HG03521 (cell line): ENCODE results near the gene RAPGEF1.

ENCODE experiments used
- ATAC-seq: cut with Tn5 transposase; IDR thresholded peaks from one replicate; pipeline ENCODE4 v1.9.1; 2021; ENCODE audit warnings: mild to moderate bottlenecking, moderate library complexity; ENCODE audit not compliant: unreplicated experiment

RAPGEF1 gene

GRCh38 chr9:131732061-131732526 is 7.8 kb downstream of the RAPGEF1 start:
- ATAC-seq, result no peak

- no peak for ATAC-seq
These were observed 8.2 kb downstream of the RAPGEF1 start for GRCh38 chr9:131731644-131732043.

GRCh38 chr9:131731237-131731636 is 8.6 kb downstream of the RAPGEF1 start:
- ATAC-seq, result no peak

- ATAC-seq, result no peak
These were observed 10.9 kb downstream of the RAPGEF1 start for GRCh38 chr9:131728961-131729360.

- no peak for ATAC-seq
These were observed 11.3 kb downstream of the RAPGEF1 start for GRCh38 chr9:131728546-131728910.

- ATAC-seq, result no peak
These were observed 11.9 kb downstream of the RAPGEF1 start for GRCh38 chr9:131727795-131728545.

- no peak for ATAC-seq
These were observed 12.6 kb downstream of the RAPGEF1 start for GRCh38 chr9:131727184-131727759.

GRCh38 chr9:131724683-131725082 is 15.2 kb downstream of the RAPGEF1 start:
- ATAC-seq, result no peak

- no peak for ATAC-seq
These were observed 16.2 kb downstream of the RAPGEF1 start for GRCh38 chr9:131723632-131724031.

- no peak for ATAC-seq
These were observed 17.6 kb downstream of the RAPGEF1 start for GRCh38 chr9:131722255-131722654.

- no peak for ATAC-seq
These were observed 18.8 kb downstream of the RAPGEF1 start for GRCh38 chr9:131721076-131721475.

- no peak for ATAC-seq
These were observed 19.5 kb downstream of the RAPGEF1 start for GRCh38 chr9:131720330-131720729.

- no peak for ATAC-seq
These were observed 20.5 kb downstream of the RAPGEF1 start for GRCh38 chr9:131719262-131719908.

- ATAC-seq, result no peak
These were observed 22.0 kb downstream of the RAPGEF1 start for GRCh38 chr9:131717719-131718460.

GRCh38 chr9:131715906-131716305 is 24.0 kb downstream of the RAPGEF1 start:
- no peak for ATAC-seq

GRCh38 chr9:131714821-131715220 is 25.1 kb downstream of the RAPGEF1 start:
- no peak for ATAC-seq

- ATAC-seq, result no peak
These were observed 25.7 kb downstream of the RAPGEF1 start for GRCh38 chr9:131714161-131714646.

- no peak for ATAC-seq
These were observed 26.9 kb downstream of the RAPGEF1 start for GRCh38 chr9:131713016-131713415.

- no peak for ATAC-seq
These were observed 27.6 kb downstream of the RAPGEF1 start for GRCh38 chr9:131712151-131712716.

- peak; percentile 67 for ATAC-seq
These were observed 30.0 kb downstream of the RAPGEF1 start for GRCh38 chr9:131709771-131710431.
